RWPE1 (cell line): ENCODE results near the gene GHRL.

Experiments
- CTCF ChIA-PET: fragments of 350-600 bp; sonication (Branson Sonifier 250); formaldehyde crosslinking; extraction: SDS; loops from one replicate; lab custom pipeline; 2021; lab: Yijun Ruan, JAX
- POLR2A ChIA-PET: fragments of 400-600 bp; formaldehyde crosslinking; extraction: SDS; loops from one replicate; lab custom pipeline; 2020; ENCODE audit warnings: antibody characterized with exemption; ENCODE audit not compliant: low non-redundant PET; lab: Yijun Ruan, JAX
- DNase-seq: peaks from one replicate; pipeline ENCODE4 v3.0.0; 2012; ENCODE audit warnings: low spot score
- H3K27ac ChIP-seq: fragments of 450-650 bp; 2 replicates; pipeline ENCODE4 v1.5.1; 2017
- CTCF ChIP-seq: fragments of 450-650 bp; conservative IDR thresholded peaks from 2 replicates; pipeline ENCODE4 v1.5.1; 2017; ENCODE audit warnings: low read depth, mild to moderate bottlenecking

The GHRL gene

GRCh38 chr3:10238345-10239183, 54.2 kb downstream of the GHRL start:
- POLR2A ChIA-PET, result interaction anchor here (0.6 kb wide), 1 partner anchor 292 kb away, joined by 3 read pairs; no protein-coding TSS in a partner anchor
- TF ChIP-seq CTCF, result no peak
- CTCF ChIA-PET, result interaction anchor here (0.5 to 0.6 kb wide), 2 partner anchors 18 to 119 kb away, joined by 3 read pairs; no protein-coding TSS in a partner anchor
- no peak for DNase-seq
- 0 out of 2 replicates have a peak overlapping the region, but pooled peaks have one; percentile 2 for H3K27ac ChIP-seq
